Kidney capillary endothelial cell (primary cell): ENCODE data around the gene C3orf18.
A peak's percentile ranks its signal among the peaks of the same experiment; 100 is the strongest.

Experiments used
- DNase-seq: peaks from one replicate; pipeline ENCODE4 v3.0.0-alpha.2; 2018; ENCODE audit warnings: low spot score

C3orf18 gene

DNA sequence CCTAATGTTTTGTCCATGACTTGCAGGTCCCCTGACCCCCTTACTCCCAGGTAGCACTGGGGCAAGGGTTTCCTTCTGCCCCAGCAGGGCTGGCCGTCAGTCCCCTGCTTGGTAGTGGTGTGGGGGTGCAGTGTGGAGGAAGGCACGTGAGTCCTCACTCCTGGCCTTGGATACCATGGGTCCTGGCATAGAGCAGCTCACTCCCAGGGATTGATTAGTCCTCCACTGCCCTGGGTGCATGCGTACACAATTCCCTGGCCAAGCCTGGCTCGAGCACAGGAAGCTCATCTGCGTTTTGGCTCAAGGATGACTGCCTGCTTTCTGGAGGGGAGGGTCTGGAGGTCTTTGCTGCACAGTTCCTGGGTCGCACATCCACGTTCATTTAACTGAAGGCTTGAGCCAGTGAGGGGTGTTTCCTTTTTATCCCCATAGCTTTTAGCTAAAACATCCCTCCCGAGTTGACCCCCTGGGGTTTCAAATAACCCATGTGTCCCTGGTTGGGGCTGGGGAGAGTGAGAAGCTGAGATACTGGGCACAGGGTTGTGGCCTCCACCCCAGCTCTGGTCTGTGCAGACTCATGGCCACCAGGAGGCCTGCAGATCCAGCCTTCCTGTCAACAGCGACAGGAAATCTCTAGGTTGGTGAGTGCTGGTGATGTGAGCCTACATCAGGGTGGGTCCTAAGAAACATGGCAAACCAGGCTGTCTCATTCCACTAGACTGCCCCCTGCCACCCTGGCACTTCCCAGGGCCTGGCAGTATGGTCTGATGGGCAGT lies 13.3 kb upstream of the C3orf18 start:
- DNase-seq: no peak

DNA sequence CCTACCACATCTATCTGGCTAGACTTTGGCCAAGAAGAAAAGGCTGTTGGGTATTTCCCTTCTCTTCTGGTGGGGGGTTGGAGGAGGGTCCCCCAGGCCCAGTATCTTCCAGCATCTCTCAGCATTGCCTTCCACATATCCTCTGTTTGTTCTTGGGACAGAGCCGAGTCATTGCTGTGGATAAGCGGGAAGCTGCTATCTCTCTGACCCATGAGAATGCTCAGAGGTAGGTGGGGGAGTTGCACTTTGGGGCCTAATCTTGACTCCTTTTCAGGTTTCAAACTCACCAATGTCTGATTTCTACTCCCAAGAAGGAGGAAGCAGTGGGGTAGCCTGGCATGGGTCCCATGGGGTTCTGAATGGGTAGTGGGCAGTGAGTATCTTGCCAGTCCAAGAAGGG lies 9.8 kb upstream of the C3orf18 start:
- DNase-seq: no peak

DNA sequence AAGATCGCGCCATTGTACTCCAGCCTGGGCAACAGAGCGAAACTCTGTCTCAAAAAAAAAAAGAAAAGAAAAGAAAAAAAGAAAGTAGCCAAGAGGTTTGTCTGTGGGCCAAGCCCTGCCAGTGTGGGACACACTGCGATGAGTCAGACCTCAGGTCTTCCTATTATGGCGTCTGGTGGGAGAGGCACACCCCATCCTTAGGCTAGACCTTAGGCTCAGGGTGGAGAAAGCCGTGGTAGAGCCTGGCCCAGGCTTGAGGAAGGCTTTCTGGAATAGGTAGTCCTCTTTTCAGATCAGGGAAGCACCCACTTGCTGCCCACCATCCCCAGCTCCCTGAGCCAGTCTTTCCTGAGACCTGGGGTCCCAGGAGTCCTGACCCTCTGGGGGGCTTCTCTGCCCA lies 7.8 kb upstream of the C3orf18 start:
- DNase-seq: no peak

DNA sequence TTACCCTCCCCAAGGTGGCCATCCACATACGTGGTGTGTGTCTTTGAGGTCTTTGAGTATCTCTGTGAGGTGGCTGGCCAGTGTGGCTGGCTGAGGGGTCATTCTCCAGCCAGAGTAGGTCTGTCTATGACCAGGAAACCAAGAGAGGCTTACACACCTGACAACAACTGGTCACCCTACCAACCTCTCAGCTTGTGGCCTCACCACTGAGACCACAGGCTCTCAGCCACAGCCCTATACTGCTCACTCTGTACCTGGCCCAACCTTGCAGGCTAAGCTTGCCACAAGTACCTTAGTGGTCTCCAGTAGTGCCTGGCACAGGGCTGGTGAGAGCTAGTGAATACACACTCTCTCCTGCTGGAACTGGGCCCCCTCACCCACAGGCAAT lies 6.9 kb upstream of the C3orf18 start:
- no peak for DNase-seq

DNA sequence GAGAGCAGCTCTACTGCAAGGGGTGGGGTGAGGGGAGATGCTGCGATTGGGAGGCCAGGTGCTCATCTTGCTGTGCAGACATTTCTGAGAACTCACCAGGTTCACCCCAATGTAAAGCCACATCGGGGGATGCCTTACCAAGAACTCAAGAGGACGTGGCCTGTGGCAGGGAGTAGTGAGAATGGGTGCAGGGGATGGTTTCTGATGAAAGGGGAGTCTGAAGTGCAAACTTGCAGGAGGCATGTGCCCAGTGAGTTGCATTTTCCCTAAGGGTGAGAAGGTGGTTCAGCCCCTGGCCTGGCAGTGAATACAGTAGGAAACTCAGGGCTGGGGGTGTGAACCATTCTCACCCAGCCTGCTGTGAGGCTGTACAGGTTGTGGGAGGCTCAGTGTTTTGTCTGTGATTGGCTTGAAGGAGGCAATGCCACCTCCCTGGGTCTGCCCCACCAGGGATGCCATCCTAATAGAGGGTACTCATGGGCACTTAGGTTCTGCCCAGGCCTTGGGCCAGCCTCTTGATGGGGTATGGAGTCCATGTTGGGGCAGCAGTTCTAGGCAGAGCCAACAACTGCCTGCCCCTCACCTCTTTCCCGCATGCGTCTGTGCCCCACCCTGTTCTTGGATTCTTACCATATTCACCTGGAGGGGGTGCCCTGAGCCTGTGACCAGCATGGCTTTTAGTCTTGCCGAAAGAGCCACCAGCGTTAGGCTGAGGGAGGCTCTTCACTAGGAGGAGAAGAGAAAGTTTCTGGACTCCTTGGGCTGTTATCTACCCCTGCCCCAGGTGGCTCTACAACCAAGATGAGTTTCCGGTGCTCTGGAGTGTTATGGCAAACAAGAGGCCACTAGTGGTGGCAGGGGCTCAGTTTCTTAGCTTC lies 6.3 kb upstream of the C3orf18 start:
- DNase-seq: no peak

DNA sequence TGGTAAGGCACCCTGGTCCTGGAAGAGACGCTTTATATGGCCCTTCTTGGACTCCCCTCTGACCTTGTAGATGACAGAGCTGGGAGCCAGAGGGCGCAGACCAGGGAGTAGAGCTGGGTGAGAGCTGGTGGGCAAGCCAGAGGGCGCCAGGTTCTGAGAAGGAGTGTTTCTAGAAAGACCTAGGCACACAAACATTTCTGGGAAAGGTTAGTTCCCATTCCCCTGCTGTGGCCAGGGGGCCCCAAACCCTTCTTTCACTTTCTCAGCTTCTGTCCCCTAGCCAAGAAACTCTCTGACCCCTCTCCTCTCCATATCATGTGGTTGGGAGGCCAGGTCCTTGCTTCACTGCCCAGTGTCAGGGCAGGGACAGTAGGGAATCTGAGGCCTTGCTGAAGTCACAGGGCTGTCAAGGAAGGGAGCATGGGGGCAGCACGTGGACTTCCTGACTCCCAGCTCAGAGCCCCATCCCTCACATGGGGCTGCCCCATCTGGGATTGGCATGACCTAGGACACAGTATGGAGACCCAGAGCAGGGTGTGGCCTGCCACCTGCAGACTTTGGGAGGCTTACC lies 5.3 kb upstream of the C3orf18 start:
- no peak for DNase-seq

DNA sequence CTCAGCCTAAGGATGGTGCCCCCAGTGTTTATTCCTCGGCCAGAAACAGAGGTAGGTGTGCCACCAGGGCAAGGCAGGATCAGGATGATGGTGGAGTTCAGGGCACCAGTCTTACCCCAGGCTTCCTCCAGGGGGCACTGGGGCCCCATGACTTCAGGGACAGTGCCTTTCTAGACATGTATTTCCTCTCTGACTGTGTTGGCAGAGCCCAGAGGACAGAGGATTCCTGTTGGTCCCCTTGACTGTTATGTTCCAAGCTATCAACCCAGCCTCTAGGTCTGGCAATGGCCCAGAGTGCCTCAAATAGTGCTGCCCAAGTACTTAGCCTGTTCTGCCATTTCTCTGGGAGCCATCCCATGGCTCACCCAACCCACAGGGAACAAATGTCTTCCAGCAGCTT lies 4.6 kb upstream of the C3orf18 start:
- peak; percentile 66 for DNase-seq

DNA sequence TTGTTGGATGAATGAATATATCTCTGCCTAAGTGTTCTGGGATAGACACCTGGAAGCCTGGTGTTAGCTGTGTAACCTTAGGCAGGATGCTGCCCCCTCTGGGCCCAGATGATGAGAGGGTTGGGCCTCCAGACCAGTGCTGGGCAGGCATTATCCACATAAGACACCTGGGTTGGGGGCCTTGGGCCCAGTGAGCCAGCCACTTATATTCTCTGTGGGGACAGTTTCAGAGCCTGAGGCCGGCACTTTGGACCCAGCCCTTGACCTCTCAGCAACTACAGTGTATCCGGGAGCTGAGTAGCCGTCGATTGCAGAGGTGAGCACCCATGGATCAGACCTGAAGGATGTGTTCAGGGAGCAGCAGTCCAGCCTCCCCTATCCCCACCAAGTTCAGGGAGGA lies 3.9 kb upstream of the C3orf18 start:
- no peak for DNase-seq

DNA sequence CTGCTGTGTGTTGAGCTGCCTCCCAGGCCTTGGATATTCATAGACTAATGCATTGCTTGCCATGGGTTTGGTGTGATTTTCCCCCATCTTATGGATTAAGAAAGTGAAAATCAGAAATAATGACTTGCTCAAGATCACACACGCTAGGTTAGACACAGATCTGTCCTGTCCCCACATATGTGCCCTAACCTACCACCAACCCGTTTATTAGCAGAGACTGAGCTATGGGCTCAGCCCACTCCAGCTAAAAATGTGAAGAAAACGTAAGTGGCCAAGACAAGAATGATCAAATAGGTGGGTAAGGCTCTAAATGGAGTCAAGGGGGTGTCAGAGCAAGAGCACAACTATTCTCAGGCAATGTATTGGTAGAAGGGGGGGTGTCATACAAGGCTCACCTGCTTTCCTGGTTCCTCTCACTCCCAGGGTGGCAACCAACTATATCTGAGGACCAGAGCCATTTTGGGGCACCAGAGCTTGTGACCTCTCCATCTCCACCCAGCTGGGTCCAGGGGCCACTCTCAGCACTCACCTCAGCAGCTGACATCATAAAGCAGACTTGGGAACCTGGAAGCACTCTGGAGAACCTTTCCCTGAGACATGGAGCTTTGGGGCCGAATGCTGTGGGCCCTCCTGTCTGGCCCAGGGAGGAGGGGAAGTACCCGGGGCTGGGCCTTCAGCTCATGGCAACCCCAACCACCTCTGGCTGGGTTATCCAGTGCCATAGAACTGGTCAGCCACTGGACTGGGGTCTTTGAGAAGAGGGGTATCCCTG lies 3.1 kb upstream of the C3orf18 start:
- no peak for DNase-seq

DNA sequence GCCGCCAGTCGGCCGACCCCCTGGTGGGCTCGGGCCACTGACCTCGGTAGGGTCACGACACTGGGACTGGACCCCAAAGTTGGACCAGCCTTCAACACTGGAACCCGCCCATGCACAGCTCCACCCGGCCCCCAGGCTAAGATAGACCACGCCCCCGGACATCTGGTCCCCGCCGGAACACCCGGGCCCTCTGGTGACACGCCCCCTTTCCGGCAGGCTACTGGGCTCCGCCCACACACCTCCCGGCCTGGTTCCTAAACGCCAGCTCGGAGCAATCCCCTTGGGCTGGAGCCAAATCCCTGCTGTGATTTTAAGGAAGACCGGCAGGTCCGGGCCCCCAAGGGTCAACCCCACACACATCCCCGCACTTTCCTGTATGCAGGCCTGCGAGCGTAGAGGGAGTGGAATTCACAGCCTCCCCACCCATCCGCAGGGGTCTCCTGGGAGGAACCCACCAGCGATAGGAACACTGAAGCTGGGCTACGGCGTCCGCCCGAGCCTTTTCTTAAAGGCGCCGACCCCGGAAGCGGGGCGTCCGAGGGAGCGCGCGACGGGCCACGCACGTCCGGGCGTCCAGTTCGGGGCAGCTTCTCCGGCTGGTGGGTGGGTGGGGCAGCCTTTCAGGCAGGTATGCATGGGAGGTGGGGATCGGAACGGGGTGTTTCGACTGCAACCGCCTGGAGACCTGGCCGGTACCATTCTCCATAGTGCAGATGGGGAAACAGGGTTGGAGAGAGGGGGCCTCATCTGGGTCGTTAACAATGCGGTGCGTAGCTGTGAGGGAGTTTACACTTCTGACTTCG lies 1.6 kb upstream of the C3orf18 start, which contains the start of gene HEMK1:
Gene HEMK1 (plus strand): TSS at position 576 of the 803 bp plus-strand sequence. CDS start 1,583 bp downstream, outside the sequence.
- DNase-seq: peak; percentile 89

DNA sequence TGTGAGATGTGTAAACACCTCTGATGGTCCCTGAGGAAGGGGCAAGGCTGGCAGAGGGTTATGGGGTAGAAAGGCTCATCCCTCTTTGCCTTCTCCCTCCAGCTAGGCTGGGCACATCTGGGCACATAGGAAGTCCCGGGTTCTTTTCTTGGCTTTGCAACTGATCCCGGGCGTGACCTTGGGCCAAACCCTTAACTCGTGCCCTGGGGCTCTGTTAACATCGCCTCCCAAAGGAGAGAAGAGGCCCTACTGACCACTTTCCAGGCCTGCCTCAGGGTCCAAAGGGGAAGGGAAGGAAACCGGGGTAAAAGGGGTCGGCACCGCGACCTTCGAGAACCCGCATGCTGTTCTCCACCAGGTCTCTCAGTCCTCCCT lies 549 bp downstream of the C3orf18 start:
- no peak for DNase-seq

DNA sequence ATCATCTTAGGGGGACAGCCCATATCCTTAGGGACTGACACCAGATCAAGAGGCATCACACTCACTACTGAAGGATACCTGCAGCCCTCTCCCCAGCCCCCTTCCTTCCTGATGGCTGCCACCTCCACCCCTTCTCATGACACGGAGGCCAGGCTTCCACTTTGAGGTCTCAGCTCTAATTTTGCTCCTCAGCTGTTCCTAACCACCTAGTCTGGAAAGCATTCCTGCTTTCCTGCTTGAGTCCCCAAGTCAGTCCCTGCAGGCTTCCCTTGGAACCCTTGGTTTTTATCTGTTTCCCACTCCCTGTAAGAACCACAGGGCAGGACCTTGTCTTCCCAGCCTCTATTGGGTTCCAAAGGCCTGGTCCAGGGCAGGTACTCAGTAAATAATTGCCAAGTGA lies 3.2 kb downstream of the C3orf18 start:
- no peak for DNase-seq

DNA sequence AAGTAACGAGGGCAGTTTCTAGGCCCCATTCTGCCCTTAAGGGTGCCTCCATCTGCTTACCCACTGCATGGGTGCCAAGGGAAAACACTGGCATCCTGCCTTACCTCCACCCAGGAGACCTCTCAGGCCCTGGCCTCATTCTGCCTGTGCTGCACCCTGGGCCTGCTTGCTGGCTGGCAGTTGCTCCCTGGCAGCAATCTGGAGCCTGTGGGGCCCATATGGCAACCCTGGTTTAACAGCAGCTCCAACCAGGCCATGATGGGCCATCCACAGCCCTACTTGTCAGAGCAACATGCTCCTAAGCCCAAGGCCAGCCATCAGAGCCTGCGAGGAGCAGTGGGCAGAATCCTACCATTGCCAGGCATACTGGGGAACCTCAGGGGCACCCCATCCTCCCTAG lies 3.7 kb downstream of the C3orf18 start:
- no peak for DNase-seq

DNA sequence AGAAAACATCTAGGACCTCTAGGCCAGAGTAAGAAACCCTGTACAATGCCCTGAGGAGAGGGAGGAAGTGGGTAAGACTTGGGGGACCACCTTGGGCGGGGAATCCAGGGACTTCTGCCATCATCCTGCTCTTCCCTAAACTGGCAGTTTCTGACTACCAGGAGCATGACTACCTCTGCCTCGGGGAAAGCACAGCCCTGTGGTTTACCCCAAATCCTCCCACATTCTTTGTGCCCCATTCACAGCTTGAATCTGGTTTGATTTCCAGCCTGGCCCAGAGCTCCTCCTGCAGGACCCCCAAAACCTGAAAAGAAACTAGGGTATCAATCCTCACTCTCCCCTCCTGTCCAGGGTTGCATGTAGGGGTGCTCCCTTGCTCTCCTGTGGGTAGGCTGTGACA lies 4.7 kb downstream of the C3orf18 start:
- DNase-seq: no peak

DNA sequence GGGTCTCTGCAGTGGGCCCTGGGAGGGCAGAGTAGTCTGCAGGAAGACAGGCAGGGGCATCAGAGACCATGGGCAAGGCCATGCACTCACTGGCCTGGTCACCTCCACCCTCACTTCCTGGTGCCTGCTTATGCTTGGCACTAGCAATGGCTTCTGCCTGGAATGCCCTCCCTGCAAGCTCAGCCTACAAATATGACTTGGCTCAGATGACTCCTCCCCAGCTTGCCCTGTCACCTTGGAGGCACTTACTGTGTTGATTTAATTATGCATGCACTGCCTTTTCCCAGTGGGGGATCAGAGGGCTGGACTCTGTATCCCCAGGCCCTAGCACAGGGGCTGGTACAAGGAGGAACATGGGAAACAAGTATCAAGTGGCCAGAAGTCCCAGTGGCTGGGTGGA lies 7.8 kb downstream of the C3orf18 start:
- no peak for DNase-seq

DNA sequence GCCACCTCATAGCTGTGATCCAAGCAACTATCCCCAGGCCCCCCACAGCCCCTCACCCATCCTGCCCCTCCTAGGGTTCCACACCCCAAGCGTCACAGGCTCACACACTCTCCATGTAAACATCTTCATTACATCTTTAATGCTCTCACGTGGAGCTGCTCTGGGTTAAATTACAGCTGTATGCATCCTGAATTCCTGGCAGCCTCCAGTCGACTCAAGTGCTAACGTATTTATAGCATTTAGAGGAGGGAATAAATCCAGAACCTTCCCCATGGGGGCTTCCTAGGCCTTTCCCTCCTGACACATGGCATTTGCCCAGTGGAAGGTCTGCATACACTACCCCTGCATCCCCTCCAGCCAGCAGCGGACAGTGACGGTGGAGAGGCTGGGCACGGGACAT lies 9.6 kb downstream of the C3orf18 start:
- DNase-seq: no peak

DNA sequence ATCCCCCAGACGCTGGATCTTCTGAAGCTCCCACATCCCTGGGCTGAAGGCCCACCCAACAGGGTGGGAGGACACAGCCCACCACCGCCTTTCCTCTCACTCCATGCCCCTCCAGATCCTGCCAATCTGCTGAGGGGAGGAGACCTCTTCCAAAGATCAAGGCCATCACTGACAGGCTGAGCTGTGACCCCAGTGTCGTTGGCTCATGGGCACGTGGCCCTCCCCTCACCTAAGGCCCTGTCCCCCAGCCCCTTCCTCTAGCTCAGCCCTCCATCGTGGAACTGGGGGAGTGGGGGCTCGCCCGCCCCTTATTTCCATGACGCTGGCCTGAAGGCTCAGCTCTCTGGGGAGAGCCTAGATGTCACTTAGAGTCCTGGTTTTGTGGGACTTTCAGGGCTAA lies 10.4 kb downstream of the C3orf18 start:
- DNase-seq: no peak

DNA sequence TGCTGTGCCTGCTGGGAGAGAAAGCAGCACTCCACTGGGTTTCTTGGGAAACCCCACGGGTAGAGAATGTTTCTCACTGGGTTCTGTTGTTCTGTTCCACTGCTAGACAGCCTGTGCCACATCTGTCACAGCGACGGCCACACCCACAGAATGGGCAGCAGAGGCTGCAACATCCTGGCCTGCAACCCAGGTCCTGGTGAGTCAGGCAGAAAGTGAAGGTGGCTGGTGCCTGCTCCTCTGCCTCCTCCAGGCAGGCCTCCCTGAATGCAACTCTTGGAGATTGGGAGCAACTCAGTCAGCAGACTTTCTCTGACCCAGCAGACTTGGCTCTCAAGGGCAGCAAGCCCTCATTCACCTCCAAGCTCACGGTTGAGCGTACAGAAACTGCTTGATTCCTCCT lies 13.0 kb downstream of the C3orf18 start:
- no peak for DNase-seq

DNA sequence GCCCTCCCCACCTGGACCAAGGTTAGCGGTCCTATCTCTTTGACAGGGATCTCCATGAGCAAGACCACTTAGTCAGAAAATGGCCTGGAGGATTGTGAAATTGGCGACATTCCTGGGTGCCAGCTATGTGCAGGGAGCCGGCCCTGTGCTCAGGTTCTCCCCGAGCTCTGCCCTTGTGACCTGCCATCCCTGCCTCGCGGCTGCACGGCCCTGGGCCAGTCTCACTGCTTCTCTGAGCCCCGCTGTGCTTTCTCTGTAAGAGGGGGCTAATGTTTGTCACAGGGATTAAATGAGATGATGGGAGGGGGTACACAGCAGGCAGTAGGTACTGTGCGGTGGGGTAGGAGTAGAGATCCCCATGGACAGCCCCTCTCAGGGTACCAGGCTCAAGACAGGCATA lies 14.9 kb downstream of the C3orf18 start:
- no peak for DNase-seq

DNA sequence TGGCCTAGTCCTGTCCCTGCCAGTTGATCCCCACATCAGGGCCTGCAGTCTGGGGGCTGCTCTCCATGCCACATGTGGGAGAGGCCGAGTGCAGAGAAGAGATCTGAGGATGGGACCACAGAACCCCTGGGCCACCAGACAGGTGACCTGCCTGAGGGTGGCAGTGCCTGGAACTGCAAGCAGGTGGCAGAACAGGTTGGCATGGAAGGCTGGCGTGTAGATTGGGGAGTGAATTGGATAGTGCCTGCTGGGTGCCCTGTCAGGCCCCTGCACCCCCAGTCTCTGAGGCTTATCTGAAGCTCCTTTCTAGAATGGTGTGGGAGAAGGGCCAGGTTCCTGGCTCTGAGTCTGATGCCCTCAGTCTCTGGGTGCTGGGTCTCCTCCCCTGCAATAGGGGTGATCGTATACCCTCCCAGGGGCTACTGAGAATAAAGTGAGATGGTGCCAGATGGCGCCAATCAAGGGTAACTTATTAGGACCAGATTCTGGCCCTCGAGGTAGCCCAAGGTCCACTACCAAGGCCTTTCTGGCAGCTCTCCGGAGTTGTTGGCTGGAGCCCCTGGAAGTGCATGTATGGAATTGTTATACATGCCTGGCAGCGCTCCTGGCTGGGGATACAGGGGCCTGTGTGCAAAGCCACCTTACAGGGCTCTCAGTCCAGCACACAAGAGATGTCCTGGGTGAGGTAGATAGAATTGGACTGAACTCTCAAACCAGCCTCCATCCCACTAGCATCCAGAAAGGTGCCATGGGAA lies 15.7 kb downstream of the C3orf18 start:
- no peak for DNase-seq
